ENCODE measurements around the gene CMIP. TPM values are rescaled to one million over a fixed set of nuclear protein-coding genes. Genes with fewer than 3 reads are reported as not detected.

The CMIP gene
- polyA plus RNA-seq, 1 donor from 2014 or later: 15.1 TPM

DNA sequence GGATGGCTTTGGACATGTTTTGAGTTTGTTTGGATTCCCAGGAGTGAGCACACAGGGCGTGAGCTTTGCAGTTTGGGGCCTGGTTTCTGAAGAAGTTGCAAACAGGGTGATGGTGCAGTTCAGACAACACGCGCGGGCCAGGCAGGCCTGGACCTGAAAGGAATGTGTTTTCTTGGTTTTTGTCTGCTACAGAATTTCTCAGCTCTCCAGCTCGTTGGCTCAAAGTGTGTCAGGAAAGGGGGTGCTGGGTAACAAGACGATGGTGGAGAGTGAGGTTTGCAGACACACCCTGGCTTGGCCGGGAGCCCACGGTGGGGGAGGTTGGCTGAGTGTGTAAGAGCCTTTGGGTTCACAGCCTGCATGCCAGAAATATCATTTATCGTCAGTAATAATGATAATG lies 82.3 kb downstream of the CMIP start:
- Histone ChIP-seq H3K79me2 (replicated peaks; ENCODE audit: insufficient read depth, low read length) (peaks cover 91% of the 10 kb centered on the region), H3K9me3 (ENCODE audit: low read length) (peaks cover 9% of the 10 kb centered on the region), H3K9me2 (ENCODE audit: insufficient read depth, low read length) (no peaks in the 10 kb centered on the region), H3K4me3 (ENCODE audit: low read length) (no peak overlapping the region), H3K9ac (ENCODE audit: low read length) (no peak overlapping the region), H2AFZ (ENCODE audit: low read depth, low read length) (no peak overlapping the region), H3K27me3 (ENCODE audit: insufficient read depth, low read depth, low read length) (no peaks in the 10 kb centered on the region), H3F3A (ENCODE audit: insufficient read depth, low read length, poor library complexity, severe bottlenecking) (no peaks in the 10 kb centered on the region), H3K4me2 (ENCODE audit: low read length) (no peak overlapping the region), H4K20me1 (ENCODE audit: insufficient read depth) (no peaks in the 10 kb centered on the region), H3K36me3 (ENCODE audit: insufficient read depth, low read length) (no peaks in the 10 kb centered on the region), H3K27ac (ENCODE audit: low read length) (no peak overlapping the region)
- TF ChIP-seq TAF1 (IDR thresholded peaks at IDR 0.05; ENCODE audit: low read depth) (no peak), EP300 (conservative IDR thresholded peaks at IDR 0.05; ENCODE audit: poor library complexity, severe bottlenecking) (no peak)

DNA sequence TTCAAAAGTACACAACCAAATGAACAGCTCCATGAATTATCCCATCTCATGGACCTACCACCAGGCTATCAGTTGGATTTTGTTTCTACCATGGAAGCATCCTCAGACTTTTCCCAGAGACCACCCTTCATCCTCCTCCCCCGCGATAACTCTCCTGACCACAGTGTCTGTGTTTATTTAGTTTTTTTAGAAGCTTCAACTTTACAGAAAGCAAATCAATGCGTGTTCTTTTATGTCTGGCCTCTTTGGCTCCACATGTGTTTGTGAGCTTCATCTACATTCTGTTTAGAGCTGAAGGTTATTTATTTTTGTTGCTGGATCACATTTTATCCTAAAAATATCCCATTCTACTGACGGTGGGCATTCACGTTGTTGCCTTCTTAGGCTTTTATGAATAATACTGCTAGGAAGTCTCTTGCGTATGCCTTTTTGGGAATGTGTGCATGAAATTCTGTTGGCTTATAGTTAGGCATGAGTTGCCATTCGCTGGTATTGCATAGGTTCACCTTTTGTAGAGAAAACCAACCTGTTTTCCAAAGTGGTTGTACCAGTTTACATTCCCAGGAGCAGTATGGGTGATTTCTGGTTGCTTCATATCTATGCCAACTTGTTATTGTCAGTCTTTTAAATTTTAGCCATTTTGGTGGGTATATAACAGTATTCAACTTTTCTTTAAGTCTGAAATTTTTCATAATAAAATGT lies 83.0 kb downstream of the CMIP start:
- peaks cover 9% of the 10 kb centered on the region for H3K9me3 ChIP-seq (ENCODE audit: low read length)
- H3K4me2 ChIP-seq (ENCODE audit: low read length): no peak overlapping the region
- no peak overlapping the region for H3K4me3 ChIP-seq (ENCODE audit: low read length)
- no peaks in the 10 kb centered on the region for H3K36me3 ChIP-seq (ENCODE audit: insufficient read depth, low read length)
- H3K9ac ChIP-seq (ENCODE audit: low read length): no peak overlapping the region
- no peak overlapping the region for H3K27ac ChIP-seq (ENCODE audit: low read length)
- H4K20me1 ChIP-seq (ENCODE audit: insufficient read depth): no peaks in the 10 kb centered on the region
- H3K27me3 ChIP-seq (ENCODE audit: insufficient read depth, low read depth, low read length): no peaks in the 10 kb centered on the region
- H3F3A ChIP-seq (ENCODE audit: insufficient read depth, low read length, poor library complexity, severe bottlenecking): no peaks in the 10 kb centered on the region
- no peak overlapping the region for H2AFZ ChIP-seq (ENCODE audit: low read depth, low read length)
- TF ChIP-seq RAD21 (conservative IDR thresholded peaks at IDR 0.05) (no peak), EP300 (conservative IDR thresholded peaks at IDR 0.05; ENCODE audit: poor library complexity, severe bottlenecking) (no peak), SMC3 (conservative IDR thresholded peaks at IDR 0.05; ENCODE audit: poor library complexity) (no peak), MXI1 (conservative IDR thresholded peaks at IDR 0.05; ENCODE audit: poor library complexity, severe bottlenecking) (no peak), EZH2 (IDR thresholded peaks at IDR 0.05; ENCODE audit: borderline replicate concordance, insufficient read depth, low read length, poor library complexity, severe bottlenecking) (no peak), POLR2AphosphoS5 (IDR thresholded peaks at IDR 0.05) (no peak), TAF1 (IDR thresholded peaks at IDR 0.05; ENCODE audit: low read depth) (no peak)
- TF ChIP-seq, protein P1, sequence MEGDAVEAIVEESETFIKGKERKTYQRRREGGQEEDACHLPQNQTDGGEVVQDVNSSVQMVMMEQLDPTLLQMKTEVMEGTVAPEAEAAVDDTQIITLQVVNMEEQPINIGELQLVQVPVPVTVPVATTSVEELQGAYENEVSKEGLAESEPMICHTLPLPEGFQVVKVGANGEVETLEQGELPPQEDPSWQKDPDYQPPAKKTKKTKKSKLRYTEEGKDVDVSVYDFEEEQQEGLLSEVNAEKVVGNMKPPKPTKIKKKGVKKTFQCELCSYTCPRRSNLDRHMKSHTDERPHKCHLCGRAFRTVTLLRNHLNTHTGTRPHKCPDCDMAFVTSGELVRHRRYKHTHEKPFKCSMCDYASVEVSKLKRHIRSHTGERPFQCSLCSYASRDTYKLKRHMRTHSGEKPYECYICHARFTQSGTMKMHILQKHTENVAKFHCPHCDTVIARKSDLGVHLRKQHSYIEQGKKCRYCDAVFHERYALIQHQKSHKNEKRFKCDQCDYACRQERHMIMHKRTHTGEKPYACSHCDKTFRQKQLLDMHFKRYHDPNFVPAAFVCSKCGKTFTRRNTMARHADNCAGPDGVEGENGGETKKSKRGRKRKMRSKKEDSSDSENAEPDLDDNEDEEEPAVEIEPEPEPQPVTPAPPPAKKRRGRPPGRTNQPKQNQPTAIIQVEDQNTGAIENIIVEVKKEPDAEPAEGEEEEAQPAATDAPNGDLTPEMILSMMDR (IDR thresholded peaks at IDR 0.05; ENCODE audit: poor library complexity, severe bottlenecking): no peak
- TF ChIP-seq, protein P2, sequence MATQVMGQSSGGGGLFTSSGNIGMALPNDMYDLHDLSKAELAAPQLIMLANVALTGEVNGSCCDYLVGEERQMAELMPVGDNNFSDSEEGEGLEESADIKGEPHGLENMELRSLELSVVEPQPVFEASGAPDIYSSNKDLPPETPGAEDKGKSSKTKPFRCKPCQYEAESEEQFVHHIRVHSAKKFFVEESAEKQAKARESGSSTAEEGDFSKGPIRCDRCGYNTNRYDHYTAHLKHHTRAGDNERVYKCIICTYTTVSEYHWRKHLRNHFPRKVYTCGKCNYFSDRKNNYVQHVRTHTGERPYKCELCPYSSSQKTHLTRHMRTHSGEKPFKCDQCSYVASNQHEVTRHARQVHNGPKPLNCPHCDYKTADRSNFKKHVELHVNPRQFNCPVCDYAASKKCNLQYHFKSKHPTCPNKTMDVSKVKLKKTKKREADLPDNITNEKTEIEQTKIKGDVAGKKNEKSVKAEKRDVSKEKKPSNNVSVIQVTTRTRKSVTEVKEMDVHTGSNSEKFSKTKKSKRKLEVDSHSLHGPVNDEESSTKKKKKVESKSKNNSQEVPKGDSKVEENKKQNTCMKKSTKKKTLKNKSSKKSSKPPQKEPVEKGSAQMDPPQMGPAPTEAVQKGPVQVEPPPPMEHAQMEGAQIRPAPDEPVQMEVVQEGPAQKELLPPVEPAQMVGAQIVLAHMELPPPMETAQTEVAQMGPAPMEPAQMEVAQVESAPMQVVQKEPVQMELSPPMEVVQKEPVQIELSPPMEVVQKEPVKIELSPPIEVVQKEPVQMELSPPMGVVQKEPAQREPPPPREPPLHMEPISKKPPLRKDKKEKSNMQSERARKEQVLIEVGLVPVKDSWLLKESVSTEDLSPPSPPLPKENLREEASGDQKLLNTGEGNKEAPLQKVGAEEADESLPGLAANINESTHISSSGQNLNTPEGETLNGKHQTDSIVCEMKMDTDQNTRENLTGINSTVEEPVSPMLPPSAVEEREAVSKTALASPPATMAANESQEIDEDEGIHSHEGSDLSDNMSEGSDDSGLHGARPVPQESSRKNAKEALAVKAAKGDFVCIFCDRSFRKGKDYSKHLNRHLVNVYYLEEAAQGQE (IDR thresholded peaks at IDR 0.05; ENCODE audit: borderline replicate concordance): no peak
- H3K9me2 ChIP-seq (ENCODE audit: insufficient read depth, low read length): no peaks in the 10 kb centered on the region
- peaks cover 87% of the 10 kb centered on the region for H3K79me2 ChIP-seq (replicated peaks; ENCODE audit: insufficient read depth, low read length)
